Metanephros (tissue), 1 donor: ENCODE results near the gene NID2. TPM values are rescaled to one million over a fixed set of nuclear protein-coding genes. Genes with fewer than 3 reads are reported as not detected.

Experiments used
- total RNA-seq: library from RNA; depleted of rRNA; stranded (reverse); fragments of >200 nt; gene quantifications from one replicate; pipeline ENCODE4 v1.2.3, GENCODE V29; 2014

The NID2 gene
- 114 TPM for total RNA-seq

GRCh38 chr14:52068615-52069306, at the start of gene NID2:
Gene NID2 (minus strand): TSS chr14:52069059. CDS start chr14:52068994, 65 bp downstream.

GRCh38 chr14:51989293-51990234, 79.3 kb downstream of the NID2 start, which contains the start of gene RTRAF:
Gene RTRAF (plus strand): TSS chr14:51989546. CDS start chr14:51989640, 94 bp downstream.

Other genes starting within 250 kb of the NID2 start
- 53.6 TPM for gene GNG2, start 208.4 kb downstream of the NID2 start, total RNA-seq
- gene RTRAF, start 79.5 kb downstream of the NID2 start, total RNA-seq: 229 TPM
- 1.5 TPM for gene PTGDR, start 198.6 kb upstream of the NID2 start, total RNA-seq
- 8.3 TPM for gene PTGER2, start 245.3 kb upstream of the NID2 start, total RNA-seq